ENCODE measurements around the gene MYO1A.

The MYO1A gene

DNA sequence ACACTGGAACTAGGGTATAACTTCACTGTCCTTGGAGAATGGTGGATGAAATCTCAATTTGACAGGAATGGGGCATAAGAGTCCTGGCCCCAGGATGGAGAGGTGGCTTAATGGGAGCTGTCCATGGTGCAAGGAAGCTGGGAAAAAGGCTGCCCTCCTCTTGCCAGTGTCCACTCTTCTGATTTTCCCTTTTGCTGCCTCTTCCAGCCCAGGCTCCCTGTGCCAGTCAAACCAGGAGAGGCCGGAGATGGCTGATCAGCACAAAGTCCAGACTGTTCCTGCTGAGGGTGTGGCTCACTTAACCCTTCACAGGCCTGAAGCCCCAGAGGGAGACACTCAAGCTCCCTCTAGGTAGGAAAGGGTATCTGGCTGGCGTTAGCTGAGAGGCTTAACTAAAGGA is at the start of gene MYO1A:
Gene MYO1A (minus strand): TSS at position 240 of the 400 bp plus-strand sequence. CDS start 1,806 bp downstream, outside the sequence.
- H3K27ac ChIP-seq = no peak within 1 kb of the TSS
- TF ChIP-seq, protein P1, sequence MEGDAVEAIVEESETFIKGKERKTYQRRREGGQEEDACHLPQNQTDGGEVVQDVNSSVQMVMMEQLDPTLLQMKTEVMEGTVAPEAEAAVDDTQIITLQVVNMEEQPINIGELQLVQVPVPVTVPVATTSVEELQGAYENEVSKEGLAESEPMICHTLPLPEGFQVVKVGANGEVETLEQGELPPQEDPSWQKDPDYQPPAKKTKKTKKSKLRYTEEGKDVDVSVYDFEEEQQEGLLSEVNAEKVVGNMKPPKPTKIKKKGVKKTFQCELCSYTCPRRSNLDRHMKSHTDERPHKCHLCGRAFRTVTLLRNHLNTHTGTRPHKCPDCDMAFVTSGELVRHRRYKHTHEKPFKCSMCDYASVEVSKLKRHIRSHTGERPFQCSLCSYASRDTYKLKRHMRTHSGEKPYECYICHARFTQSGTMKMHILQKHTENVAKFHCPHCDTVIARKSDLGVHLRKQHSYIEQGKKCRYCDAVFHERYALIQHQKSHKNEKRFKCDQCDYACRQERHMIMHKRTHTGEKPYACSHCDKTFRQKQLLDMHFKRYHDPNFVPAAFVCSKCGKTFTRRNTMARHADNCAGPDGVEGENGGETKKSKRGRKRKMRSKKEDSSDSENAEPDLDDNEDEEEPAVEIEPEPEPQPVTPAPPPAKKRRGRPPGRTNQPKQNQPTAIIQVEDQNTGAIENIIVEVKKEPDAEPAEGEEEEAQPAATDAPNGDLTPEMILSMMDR (conservative IDR thresholded peaks at IDR 0.05) = no peak

DNA sequence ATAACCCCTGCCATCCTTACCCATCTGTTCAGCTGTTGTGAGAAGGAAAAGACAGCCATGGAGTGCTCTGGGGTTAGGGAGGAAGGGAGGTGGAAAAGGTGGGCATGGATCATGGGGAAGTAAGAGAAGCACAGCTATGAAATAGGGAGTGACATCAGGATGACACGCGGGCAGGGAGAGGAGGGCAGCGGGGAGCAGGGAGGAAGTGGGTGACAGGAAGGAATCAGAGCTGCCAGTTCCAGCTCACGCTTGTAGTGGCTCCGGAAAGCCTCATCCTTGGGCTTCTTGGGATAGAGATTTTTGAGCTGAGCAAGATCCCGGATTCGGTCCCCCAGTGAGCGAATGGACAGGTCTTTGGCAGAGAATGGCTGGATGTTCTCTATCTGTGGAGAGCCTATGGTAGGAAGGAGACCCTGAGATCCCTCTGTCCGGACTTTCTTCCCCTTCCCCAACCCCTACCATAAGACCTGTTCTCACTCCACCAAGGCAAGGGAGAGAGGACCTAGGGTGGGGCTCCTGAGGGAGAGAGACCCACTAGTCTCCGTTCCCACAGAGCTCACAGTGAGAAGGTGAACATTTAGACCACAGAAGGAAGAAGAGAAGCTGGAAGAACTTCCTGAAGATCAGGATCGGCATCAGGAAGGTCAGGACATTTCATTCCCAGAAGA is 49.3 kb upstream of the MYO1A start:
- no peak overlapping the region for H3K27ac ChIP-seq
- TF ChIP-seq, protein P1 (conservative IDR thresholded peaks at IDR 0.05) = no peak

GRCh38 chr12:57098546-57098945 is 48.6 kb upstream of the MYO1A start:
- no peak overlapping the region for H3K27ac ChIP-seq
- TF ChIP-seq, protein P1 (conservative IDR thresholded peaks at IDR 0.05) = no peak

- H3K27ac ChIP-seq = no peak overlapping the region
- TF ChIP-seq, protein P1 (conservative IDR thresholded peaks at IDR 0.05) = no peak
These were observed 47.6 kb upstream of the MYO1A start for GRCh38 chr12:57097554-57097835.

DNA sequence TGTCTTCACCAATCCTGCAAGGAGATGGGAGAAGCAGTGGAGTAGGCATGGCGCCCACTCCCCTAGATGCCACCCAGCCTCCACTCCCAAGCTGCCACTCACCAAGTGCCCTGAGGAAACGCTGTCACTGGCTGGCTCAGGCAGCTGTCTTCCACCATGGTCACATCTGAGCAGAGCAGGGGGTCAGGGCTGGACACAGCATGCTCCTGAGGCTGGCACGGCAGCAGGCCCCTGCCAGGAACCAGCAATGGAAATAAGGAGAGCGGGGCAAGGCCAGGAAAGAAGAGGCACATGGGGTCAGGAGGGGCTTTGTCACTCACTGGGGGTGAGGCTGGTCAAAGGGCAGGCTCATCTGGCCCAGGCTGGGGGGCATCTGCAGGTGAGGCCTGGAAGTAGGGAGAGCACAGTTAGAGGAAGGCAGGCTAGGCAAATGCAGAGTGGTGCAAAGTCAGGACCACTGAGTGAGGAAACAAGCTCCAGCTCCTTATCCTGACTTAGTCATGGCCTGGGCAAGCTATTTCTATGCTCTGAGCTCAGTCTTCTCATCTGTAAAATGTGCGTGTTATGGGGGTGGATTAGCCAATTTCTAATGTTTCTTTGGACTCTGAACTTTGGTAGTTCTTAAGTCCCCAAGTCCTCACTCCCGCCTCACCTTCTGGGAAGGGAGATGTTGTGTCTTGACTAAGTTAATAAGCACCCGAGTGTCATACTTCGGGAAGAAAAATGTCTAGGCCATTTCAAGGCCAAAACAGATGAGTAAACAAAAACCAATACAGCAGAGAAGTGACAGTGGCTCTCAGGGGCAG is 47.0 kb upstream of the MYO1A start:
- H3K27ac ChIP-seq = no peak overlapping the region
- TF ChIP-seq, protein P1 (conservative IDR thresholded peaks at IDR 0.05) = no peak

- TF ChIP-seq, protein P1 (conservative IDR thresholded peaks at IDR 0.05) = no peak
- H3K27ac ChIP-seq = no peak overlapping the region
These were observed 46.2 kb upstream of the MYO1A start for GRCh38 chr12:57096099-57096572.

- TF ChIP-seq, protein P1 (conservative IDR thresholded peaks at IDR 0.05) = no peak
- H3K27ac ChIP-seq = peak overlapping the region; percentile 15; the same call in 1 of the 2 replicates
These were observed 45.5 kb upstream of the MYO1A start for GRCh38 chr12:57095440-57095839.

All from VCaP (cell line).